Spleen (tissue), 11 donors: ENCODE measurements around the gene MPP7. TPM values are rescaled to one million over a fixed set of nuclear protein-coding genes. Genes with fewer than 3 reads are reported as not detected.

Source experiments
- DNase-seq: peaks from one replicate; pipeline ENCODE4 v3.0.0-alpha.2; 2020
- H3K27ac ChIP-seq, 8 donors: fragments of 200-600 bp; sonication (generic) in 7 of 8; 1 replicate in 4 of 8; 2 replicates in 4 of 8; pipeline versions ENCODE4 v1.5.0 to v1.8.0; 2016 to 2021; ENCODE audit warnings: inconsistent platforms in 4 of 8, mild to moderate bottlenecking in 4 of 8, moderate library complexity in 1 of 8
- H3K27me3 ChIP-seq, 7 donors: fragments of 200-600 bp; sonication (generic) in 6 of 7; replicated peaks in 1 of 7; 1 replicate in 4 of 7; 2 replicates in 3 of 7; pipeline versions ENCODE4 v1.5.0 to v1.8.0; 2016 to 2021; ENCODE audit warnings: inconsistent platforms in 3 of 7, mild to moderate bottlenecking in 1 of 7
- H3K36me3 ChIP-seq, 6 donors: fragments of 200-600 bp; sonication (generic) in 5 of 6; 1 replicate in 4 of 6; 2 replicates in 2 of 6; pipeline versions ENCODE4 v1.5.0 to v1.8.0; 2016 to 2021; ENCODE audit warnings: inconsistent platforms in 2 of 6
- H3K4me1 ChIP-seq, 6 donors: fragments of 200-600 bp; sonication (generic) in 5 of 6; 1 replicate in 3 of 6; 2 replicates in 3 of 6; pipeline versions ENCODE4 v1.5.0 to v1.8.0; 2016 to 2021; ENCODE audit warnings: inconsistent platforms in 3 of 6
- H3K4me3 ChIP-seq, 8 donors: fragments of 200-600 bp; sonication (generic) in 7 of 8; 1 replicate in 4 of 8; 2 replicates in 4 of 8; pipeline versions ENCODE4 v1.5.0 to v1.8.0; 2016 to 2021; ENCODE audit warnings: inconsistent platforms in 4 of 8, mild to moderate bottlenecking in 4 of 8, moderate library complexity in 2 of 8
- H3K9me3 ChIP-seq, 8 donors: fragments of 200-600 bp; sonication (generic) in 7 of 8; 1 replicate in 4 of 8; 2 replicates in 4 of 8; pipeline versions ENCODE4 v1.5.0 to v1.8.0; 2016 to 2021; ENCODE audit warnings: inconsistent platforms in 4 of 8
- CTCF ChIP-seq, 11 experiments: fragments of 200-600 bp in 7 of 11; fragments of 450-650 bp in 4 of 11; sonication (generic) in 4 of 11; IDR thresholded peaks in 8 of 11; conservative IDR thresholded peaks in 3 of 11; 1 replicate in 7 of 11; 2 replicates in 4 of 11; pipeline versions ENCODE4 v1.4.0 to v1.8.0; 2016 to 2021; ENCODE audit warnings: antibody characterized with exemption in 11 of 11, inconsistent platforms in 4 of 11, mild to moderate bottlenecking in 1 of 11
- POLR2A ChIP-seq, 3 donors: fragments of 450-650 bp; IDR thresholded peaks; one replicate each; pipeline ENCODE4 v1.5.1; 2017; ENCODE audit warnings: antibody characterized with exemption in 3 of 3, mild to moderate bottlenecking in 1 of 3
- POLR2AphosphoS5 ChIP-seq, 3 donors: sonication (generic); formaldehyde crosslinking; IDR thresholded peaks; one replicate each; pipeline ENCODE4 v1.5.1; 2017; ENCODE audit warnings: antibody characterized with exemption in 3 of 3
- WGBS, 5 donors: extraction: QIAGEN DNeasy Blood & Tissue Kit in 3 of 5; methylation state at CpG; one replicate each; pipeline versions ENCODE4 v1.1.5 to v1.1.7; 2013 to 2018; 5-methylcytosine and 5-hydroxymethylcytosine counted together
- intact Hi-C: fragments of 100-400 bp; cut with DNase I; formaldehyde crosslinking; loops from one replicate; pipeline ENCODE4 v1.15.0; 2023; ENCODE audit warnings: low total_unique reads
- polyA plus RNA-seq, 3 donors: library from polyadenylated mRNA; stranded (reverse); fragments of 200-250 nt; gene quantifications; one replicate each; pipeline ENCODE4 v1.2.1, GENCODE V29; 2013
- total RNA-seq, 7 donors: library from RNA; depleted of rRNA in 3 of 7; stranded (reverse); fragments of >200 nt in 3 of 7; fragmentation: NEBNext Ultra II Directional in 4 of 7; extraction: Animal tissue kit (Norgen Biotek cat#: 25700) in 4 of 7; gene quantifications; one replicate each; pipeline versions ENCODE4 v1.1.0 to v1.2.1, GENCODE V29; 2016 to 2021
- donor health status: healthy with polysubstance abuse.
- donor health status: DM: no; HTN: no; CAD: no; lungs with moderate emphysema.
- donor health status: DM: no; HTN: no; CAD: no.
- donor health status: Bipolar disorder and iron deficiency.
- donor health status: healthy.
- donor health status: DM: no; HTN: no; CAD: no.
- donor health status: DM: yes; HTN: yes; CAD: no.

MPP7 gene
- total and polyA plus RNA-seq, 10 donors = 0.48 to 11.5 (median 6.8) TPM

DNA sequence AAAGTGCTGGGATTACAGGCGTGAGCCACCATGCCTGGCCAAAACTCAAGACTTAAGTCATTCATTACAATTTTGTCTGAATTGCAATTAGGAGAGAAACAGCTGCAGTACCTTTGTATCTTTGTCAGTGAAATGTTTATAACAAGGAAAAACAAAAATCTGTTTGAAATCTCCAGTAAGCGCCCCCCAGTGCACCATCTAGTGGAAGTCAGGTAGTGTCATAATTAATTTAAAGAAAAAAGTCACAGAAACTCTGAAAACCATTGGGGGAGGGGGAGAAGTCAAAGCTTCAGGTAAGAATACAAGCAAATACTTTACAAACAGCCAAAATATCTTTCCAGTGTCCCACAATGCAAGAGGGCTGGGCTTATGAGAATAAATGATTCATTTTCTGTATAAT, 2.8 kb downstream of the MPP7 start:
- no peak for DNase-seq

DNA sequence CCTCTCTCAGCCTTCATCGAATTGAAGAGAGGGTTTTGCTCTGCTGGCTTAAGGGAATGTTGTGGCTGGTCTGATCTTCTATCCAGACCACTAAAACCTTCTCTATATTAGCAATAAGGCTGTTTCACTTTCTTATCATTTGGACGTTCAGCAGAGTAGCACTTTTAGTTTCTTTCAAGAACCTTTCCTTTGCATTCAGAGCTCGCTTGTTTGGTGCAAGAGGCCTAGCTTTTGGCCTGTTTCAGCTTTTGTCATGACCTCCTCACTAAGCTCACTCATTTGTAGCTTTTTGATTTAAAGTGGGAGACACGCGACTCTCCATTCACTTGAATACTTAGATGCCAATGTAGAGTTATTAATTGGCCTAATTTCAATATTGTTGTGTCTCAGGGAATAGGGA, 3.9 kb downstream of the MPP7 start:
- Histone ChIP-seq H3K27ac (peak overlapping the region in 3 of 8 donors; percentile 5 to 31 (median 16)), H3K9me3 (no peaks in the 10 kb centered on the region), H3K27me3 (peaks cover 0 to 4% (median 0%) of the 10 kb centered on the region in 7 donors), H3K4me1 (peaks cover 5 to 63% (median 15%) of the 10 kb centered on the region in 6 donors), H3K36me3 (no peaks in the 10 kb centered on the region), H3K4me3 (no peak overlapping the region)
- 57 to 64% (median 62%) methylated on average over 5 of the region's 5 CpGs for WGBS, 5 donors
- TF ChIP-seq CTCF (IDR thresholded peaks at IDR 0.05 in 8 of 11, conservative IDR thresholded peaks at IDR 0.05 in 3 of 11) (no peak), POLR2AphosphoS5 (IDR thresholded peaks at IDR 0.05) (no peak), POLR2A (IDR thresholded peaks at IDR 0.05) (no peak)
- intact Hi-C loops = no loop called here
- DNase-seq = no peak

More for the DNA sequence above, 2.8 kb downstream of the MPP7 start:
- TF ChIP-seq POLR2A (IDR thresholded peaks at IDR 0.05) (no peak), POLR2AphosphoS5 (IDR thresholded peaks at IDR 0.05) (no peak), CTCF (IDR thresholded peaks at IDR 0.05 in 8 of 11, conservative IDR thresholded peaks at IDR 0.05 in 3 of 11) (no peak)
- Histone ChIP-seq H3K9me3 (no peaks in the 10 kb centered on the region), H3K36me3 (no peaks in the 10 kb centered on the region), H3K4me3 (no peak overlapping the region), H3K27me3 (peaks cover 0 to 14% (median 5%) of the 10 kb centered on the region in 7 donors), H3K27ac (no peak overlapping the region), H3K4me1 (peaks cover 5 to 64% (median 19%) of the 10 kb centered on the region in 6 donors)
- intact Hi-C loops = loop anchor here (10.0 kb wide), 1 partner anchor 75 kb away; no protein-coding TSS in a partner anchor
- 71 to 90% (median 82%) methylated on average over 2 of the region's 2 CpGs for WGBS, 5 donors

- no peak overlapping the region for H3K4me3 ChIP-seq
- no peaks in the 10 kb centered on the region for H3K27me3 ChIP-seq
- no peak overlapping the region for H3K27ac ChIP-seq
- peaks cover 0 to 47% (median 0%) of the 10 kb centered on the region in 6 donors for H3K4me1 ChIP-seq
- no peak for TF ChIP-seq POLR2A (IDR thresholded peaks at IDR 0.05)
- TF ChIP-seq POLR2AphosphoS5 (IDR thresholded peaks at IDR 0.05) = no peak
- TF ChIP-seq CTCF (IDR thresholded peaks at IDR 0.05 in 8 of 11, conservative IDR thresholded peaks at IDR 0.05 in 3 of 11) = no peak
- H3K36me3 ChIP-seq = no peaks in the 10 kb centered on the region
- intact Hi-C loops = no loop called here
- H3K9me3 ChIP-seq = no peaks in the 10 kb centered on the region
- no peak for DNase-seq
- 56 to 83% (median 72%) methylated on average over 1 of the region's 1 CpG for WGBS, 5 donors
These were observed 6.8 kb downstream of the MPP7 start for GRCh38 chr10:28296023-28296422.

DNA sequence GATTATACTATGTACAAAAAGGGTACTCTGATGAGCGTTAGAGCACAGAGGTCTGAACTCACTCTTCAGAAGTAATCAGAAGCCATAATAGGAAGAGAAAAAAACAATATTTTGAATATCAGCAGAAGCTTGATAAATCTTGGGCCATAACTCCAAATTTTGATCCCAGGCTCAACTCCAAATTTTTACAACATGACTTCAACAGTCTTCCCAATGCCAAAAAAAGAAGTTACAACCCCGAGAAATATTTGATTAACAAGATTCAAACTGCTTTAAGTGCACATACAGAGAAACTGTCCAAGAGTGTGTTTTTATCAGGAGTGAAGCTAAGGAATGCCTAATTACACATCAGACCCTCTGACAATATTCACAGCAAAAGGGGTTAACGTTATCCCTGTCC, 7.5 kb downstream of the MPP7 start:
- Histone ChIP-seq H3K36me3 (no peaks in the 10 kb centered on the region), H3K9me3 (no peaks in the 10 kb centered on the region), H3K4me1 (peaks cover 0 to 42% (median 0%) of the 10 kb centered on the region in 6 donors), H3K4me3 (no peak overlapping the region), H3K27ac (no peak overlapping the region), H3K27me3 (no peaks in the 10 kb centered on the region)
- 72 to 84% (median 81%) methylated on average over 3 of the region's 3 CpGs for WGBS, 5 donors
- TF ChIP-seq POLR2AphosphoS5 (IDR thresholded peaks at IDR 0.05) (no peak), POLR2A (IDR thresholded peaks at IDR 0.05) (no peak), CTCF (IDR thresholded peaks at IDR 0.05 in 8 of 11, conservative IDR thresholded peaks at IDR 0.05 in 3 of 11) (no peak)
- no peak for DNase-seq
- intact Hi-C loops = no loop called here
